ENCODE results near the gene ARF6.
A peak's percentile ranks its signal among the peaks of the same experiment; 100 is the strongest.

Gene ARF6

GRCh38 chr14:49881350-49882001 is 11.4 kb upstream of the ARF6 start:
- TF ChIP-seq CTCF (IDR thresholded peaks at IDR 0.05) = no peak

GRCh38 chr14:49882826-49883694 is 9.8 kb upstream of the ARF6 start:
- no peaks in the 10 kb centered on the region for H3K27me3 ChIP-seq
- no peaks in the 10 kb centered on the region for H3K36me3 ChIP-seq
- H3K27ac ChIP-seq = no peak overlapping the region
- H3K9me3 ChIP-seq = no peaks in the 10 kb centered on the region
- H3K4me3 ChIP-seq (ENCODE audit: low read depth in 1 of 2, low read length in 1 of 2) = no peak overlapping the region
- no peak for TF ChIP-seq CTCF (IDR thresholded peaks at IDR 0.05)
- H3K4me1 ChIP-seq (ENCODE audit: control insufficient read depth in 1 of 2, insufficient read depth in 1 of 2, low read depth in 1 of 2, low read length in 1 of 2) = no peaks in the 10 kb centered on the region

More at GRCh38 chr14:49881350-49882001, 11.4 kb upstream of the ARF6 start:
- H3K4me1 ChIP-seq (ENCODE audit: control insufficient read depth in 1 of 2, insufficient read depth in 1 of 2, low read depth in 1 of 2, low read length in 1 of 2) = no peaks in the 10 kb centered on the region
- H3K27me3 ChIP-seq = no peaks in the 10 kb centered on the region
- H3K9me3 ChIP-seq = no peaks in the 10 kb centered on the region
- H3K4me3 ChIP-seq (ENCODE audit: low read depth in 1 of 2, low read length in 1 of 2) = no peak overlapping the region
- H3K36me3 ChIP-seq = no peaks in the 10 kb centered on the region
- no peak overlapping the region for H3K27ac ChIP-seq

- no peaks in the 10 kb centered on the region for H3K36me3 ChIP-seq
- no peak overlapping the region for H3K4me3 ChIP-seq (ENCODE audit: low read depth in 1 of 2, low read length in 1 of 2)
- no peak overlapping the region for H3K27ac ChIP-seq
- TF ChIP-seq CTCF (IDR thresholded peaks at IDR 0.05) = no peak
- H3K27me3 ChIP-seq = no peaks in the 10 kb centered on the region
- no peaks in the 10 kb centered on the region for H3K9me3 ChIP-seq
- H3K4me1 ChIP-seq (ENCODE audit: control insufficient read depth in 1 of 2, insufficient read depth in 1 of 2, low read depth in 1 of 2, low read length in 1 of 2) = no peaks in the 10 kb centered on the region
Observed at GRCh38 chr14:49886523-49886922, 6.4 kb upstream of the ARF6 start.

- Histone ChIP-seq H3K36me3 (peaks cover 3% of the 10 kb centered on the region), H3K9me3 (no peaks in the 10 kb centered on the region), H3K27me3 (no peaks in the 10 kb centered on the region), H3K4me1 (ENCODE audit: control insufficient read depth in 1 of 2, insufficient read depth in 1 of 2, low read depth in 1 of 2, low read length in 1 of 2) (peaks cover 7 to 9% of the 10 kb centered on the region in 2 experiments), H3K4me3 (ENCODE audit: low read depth in 1 of 2, low read length in 1 of 2) (no peak overlapping the region), H3K27ac (no peak overlapping the region)
- TF ChIP-seq CTCF (IDR thresholded peaks at IDR 0.05) = no peak
Observed at GRCh38 chr14:49888293-49888692, 4.6 kb upstream of the ARF6 start.

- Histone ChIP-seq H3K36me3 (peaks cover 24% of the 10 kb centered on the region), H3K4me3 (ENCODE audit: low read depth in 1 of 2, low read length in 1 of 2) (peak overlapping the region; percentile 90 to 98), H3K27ac (peak overlapping the region; percentile 99), H3K9me3 (no peaks in the 10 kb centered on the region), H3K27me3 (no peaks in the 10 kb centered on the region), H3K4me1 (ENCODE audit: control insufficient read depth in 1 of 2, insufficient read depth in 1 of 2, low read depth in 1 of 2, low read length in 1 of 2) (peaks cover 39 to 47% of the 10 kb centered on the region in 2 experiments)
- TF ChIP-seq CTCF (IDR thresholded peaks at IDR 0.05) = no peak
Observed at GRCh38 chr14:49892301-49892635, 614 bp upstream of the ARF6 start.
